HG02943 (cell line): ENCODE measurements around the gene ATP5F1B.

Source experiments
- ATAC-seq: cut with Tn5 transposase; IDR thresholded peaks from one replicate; pipeline ENCODE4 v1.9.1; 2021; ENCODE audit warnings: mild to moderate bottlenecking, low read depth, moderate library complexity; ENCODE audit not compliant: unreplicated experiment

The ATP5F1B gene

DNA sequence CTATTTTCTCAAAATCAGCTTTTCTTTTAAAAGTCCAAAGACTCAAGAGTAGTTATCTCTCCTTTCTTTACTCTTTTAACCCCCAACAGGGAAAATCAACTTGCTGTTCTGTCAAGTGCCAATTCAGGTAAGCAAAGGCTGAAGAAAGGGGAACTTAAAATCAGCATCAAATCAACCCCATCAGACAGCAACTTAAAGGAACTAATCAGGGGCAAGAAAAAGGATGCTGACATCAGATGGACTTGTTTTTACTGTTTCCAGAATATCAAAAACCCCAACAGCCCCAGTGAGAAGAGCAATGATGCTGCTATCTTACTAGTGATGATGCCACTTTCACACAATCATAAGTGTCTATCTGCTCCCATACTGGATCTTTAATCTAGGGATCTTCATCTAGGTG is 19.1 kb downstream of the ATP5F1B start:
- no peak for ATAC-seq

DNA sequence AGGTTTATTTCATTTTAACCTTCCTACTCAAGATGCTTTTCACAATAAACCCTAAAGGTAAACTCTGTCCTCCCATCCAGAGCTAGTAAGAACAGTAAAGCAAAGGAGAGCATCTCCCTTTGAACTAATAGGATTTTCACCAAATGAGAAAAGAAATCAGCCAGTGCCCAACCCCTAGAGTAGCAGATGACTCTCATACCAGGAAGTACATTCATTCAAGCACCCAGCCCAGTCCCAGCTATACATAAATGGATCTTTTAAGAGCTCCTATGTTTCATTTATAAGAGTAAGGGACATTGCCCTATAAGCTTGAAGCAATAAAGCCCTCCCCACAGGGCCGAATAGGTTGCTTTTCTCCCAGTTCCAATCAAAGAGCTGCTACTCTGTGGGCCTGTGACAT is 23.2 kb downstream of the ATP5F1B start:
- no peak for ATAC-seq

DNA sequence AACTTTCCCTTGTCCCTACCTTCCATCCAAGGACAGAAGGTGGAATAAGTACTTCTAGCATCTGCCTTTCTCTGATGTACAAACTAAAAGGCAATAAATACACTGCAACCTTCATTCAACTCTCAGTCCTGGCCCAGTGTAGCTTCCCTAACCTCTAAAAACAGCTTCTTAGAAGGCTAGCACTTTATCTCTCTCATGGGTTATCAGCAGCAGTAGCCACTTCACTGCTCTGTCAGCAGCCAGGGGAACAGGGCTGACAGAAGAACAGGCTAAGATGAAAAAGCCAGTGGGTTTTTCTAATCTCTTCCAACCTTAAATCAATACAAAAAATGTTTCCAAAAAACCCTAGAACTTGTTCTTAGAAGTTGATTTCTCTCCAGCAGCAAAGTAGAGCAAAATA is 28.9 kb downstream of the ATP5F1B start:
- no peak for ATAC-seq

DNA sequence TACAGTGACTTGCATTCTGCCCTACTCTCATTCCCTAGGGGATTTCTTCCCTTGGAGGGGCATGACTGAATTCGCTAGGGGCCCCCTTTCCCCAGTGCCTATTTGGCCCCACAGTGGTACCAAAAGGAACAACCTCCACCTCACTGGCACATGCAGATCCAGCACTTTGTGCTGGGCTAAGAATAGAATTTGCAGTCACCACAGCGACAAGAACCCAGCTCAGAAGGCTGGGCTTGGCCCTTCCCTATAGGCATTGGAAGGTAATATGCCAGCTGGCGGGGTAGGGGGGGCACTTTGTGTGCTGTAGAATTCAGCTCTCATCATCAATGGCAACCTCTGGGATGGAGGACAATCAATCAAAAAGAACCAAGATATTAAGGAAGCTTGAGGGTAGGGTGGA is 29.5 kb downstream of the ATP5F1B start:
- ATAC-seq: no peak

DNA sequence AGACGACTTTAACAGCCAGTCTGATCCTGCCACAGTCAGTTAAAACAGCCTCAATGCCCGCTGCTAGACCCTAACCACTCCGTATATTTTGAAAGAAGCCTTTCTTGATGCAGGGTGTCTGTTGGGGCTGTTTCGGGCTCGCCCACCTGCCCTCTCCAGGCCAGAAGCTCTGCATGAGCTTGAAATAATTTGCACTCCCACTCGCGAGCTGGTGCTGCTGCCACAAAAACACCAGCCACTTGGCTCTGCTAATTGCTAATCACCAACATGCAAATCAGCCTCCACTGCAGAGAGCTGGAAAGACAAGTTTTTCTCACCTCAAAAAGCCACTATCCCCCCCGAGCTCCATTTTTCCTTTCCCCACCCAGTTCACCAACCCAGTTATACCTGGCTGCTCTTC is 31.2 kb downstream of the ATP5F1B start:
- no peak for ATAC-seq

DNA sequence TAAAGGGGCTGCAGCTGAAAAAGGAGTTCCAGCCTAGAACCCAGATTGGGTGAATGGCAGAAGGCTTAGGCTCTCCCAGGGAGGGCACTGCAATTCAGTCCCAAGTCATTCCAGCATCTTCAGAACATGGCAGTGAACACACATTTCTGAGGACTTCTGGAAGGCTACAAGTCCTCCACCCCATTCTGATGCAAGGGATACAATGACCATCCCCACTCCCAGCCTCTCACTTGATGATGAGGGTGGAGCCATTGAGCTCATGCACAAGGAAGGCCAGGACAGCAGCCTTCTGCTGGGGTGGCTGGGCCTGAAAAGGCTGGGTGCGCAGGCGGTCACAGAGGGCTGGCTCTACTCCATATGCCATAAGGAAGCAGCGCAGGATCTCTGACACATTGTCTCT is 41.4 kb downstream of the ATP5F1B start:
- no peak for ATAC-seq

DNA sequence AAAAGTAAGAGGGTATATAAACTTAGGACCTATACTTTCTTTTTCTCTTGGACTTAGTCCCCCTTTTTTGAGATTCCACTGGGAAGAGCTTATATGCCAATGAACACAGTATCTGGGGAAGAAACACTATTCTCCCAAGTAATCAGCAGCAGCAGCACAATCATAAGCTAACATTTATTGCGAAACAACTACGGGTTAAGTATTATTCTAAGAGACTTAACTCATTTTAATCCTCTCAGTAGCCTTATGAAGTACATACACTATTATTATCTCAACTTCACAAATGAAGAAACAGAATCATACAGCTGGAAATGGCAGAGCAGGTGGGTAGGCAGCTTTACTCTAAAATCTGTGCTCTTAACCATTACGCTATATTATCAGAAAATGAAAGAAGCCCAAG is 43.5 kb downstream of the ATP5F1B start:
- no peak for ATAC-seq

DNA sequence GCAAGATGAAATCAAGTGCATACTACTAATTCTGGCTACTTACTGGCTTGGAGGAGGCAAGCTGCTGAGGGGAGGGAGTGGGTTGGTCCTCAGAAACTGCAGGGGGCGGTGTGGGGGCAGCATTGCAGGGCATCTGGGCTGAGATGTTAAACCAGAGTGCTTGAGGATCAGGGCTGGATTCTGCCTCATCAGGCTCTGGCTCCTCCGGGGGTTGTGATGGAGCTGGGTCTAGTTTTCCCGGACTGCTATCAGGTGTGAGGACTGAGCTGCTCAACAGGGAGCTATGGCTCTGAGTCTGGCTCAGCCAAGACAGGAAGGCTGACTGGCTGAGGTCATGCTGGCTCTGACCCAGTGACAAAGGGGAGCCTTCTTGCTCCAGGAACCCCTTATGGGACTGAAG is 44.3 kb downstream of the ATP5F1B start:
- ATAC-seq: no peak

DNA sequence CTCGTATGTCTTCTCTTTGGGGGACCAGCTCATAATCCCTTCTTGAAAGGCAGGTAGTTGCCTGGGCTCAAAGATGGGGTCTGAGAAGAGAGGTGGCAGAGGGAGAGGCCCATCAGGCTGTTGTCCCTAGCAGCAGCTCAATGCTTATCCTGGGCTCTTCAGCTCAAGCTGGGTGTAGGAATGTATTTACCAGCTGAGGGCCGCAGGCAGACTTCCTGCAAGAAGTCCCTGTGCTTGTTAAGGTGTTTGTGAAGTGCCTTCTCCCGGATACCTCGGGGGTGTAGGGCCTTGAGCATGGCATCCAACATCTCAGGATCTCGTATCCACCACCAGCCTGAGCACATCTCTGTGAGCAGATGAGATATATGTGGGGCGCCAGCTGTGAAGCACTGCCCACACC is 45.0 kb downstream of the ATP5F1B start:
- ATAC-seq: no peak

DNA sequence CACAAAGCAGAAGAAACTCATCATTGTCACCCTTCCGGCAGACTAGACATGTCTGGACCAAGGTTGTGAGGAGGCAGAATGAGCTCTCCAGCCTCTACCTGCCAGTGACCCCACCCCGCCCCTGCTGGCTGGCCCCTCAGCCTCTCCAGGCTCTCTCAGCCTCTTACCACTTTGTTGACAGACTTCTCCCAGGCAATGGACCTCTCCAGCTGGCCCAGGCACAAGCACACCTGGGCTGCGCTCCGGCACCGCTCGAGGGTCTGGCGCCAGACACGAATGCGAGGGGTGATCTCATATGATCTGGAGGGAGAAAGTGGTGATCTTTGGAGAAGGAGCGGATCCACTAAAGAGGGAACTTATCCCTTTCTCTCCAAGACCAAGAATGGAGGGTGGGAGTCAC is 46.0 kb downstream of the ATP5F1B start:
- ATAC-seq: no peak

DNA sequence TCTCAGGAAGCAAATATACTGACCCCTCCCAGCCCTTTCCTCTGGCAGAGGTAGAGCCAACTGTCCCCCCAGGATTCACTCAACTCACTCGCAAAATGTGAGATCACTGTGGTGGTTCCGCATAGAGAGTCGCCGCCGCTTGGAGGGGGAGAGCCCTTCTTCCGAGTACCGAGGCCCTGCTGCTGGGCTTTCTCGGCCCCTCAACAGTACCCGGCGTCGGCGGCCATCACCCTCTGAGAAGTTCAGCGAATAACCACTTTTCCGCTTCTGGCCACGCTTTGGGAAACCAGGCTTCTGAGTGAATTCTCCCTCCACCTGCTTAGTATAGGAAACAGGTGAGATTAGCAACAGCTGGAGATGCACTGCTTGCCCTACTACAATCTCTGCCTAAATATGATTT is 46.7 kb downstream of the ATP5F1B start:
- no peak for ATAC-seq

DNA sequence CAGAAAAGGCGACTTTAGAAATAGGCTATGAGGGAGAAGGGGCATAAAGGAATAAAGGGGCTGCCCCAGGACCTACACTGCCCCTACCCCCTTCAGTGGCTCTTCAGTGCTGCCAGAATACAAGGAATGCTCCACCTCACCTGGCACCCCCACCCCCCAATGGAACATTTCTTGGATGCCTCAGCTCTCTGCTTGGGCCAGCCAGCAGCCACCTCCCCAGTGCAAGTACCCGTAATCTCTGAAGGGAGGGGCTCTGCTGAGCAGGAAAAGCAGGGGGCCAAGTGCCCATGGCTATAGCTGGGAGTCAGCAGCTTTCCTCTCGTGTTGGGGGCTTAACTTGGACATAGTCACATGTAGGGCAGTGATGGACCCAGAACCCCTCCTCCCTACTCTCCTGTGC is 49.0 kb downstream of the ATP5F1B start:
- no peak for ATAC-seq

DNA sequence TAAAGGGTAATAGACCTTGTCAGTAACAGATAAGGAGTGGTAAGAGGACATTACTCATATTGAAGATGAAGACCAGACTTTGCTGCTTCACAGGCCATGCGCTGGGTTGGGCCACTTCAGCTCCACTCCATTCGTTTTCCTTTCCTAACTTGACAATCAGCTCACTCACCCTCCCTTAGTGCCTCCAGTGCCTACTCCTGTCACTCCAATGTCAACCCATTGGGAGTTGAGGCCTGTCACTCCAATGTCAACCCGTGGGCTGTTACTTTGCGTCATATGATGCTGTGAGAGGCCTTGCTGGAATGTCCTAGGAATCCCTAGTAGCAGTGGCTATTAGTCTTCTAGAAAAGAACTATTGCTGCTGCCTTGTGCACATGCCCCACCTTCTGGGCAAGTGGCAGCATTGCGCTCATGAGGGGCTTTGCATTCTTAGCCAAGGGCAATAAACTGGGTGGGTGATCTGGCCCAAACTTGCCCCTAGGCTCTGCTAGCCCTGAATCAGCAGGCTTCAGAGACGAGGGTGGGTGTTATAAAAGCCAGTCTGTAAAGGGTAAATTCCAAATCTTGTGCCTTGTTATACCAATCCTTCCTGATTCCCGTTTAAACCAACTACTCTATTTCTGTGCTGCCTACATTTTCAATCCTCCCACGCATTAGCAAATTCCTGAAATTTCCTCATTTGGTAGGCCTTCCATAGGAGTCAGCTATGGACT is 51.7 kb downstream of the ATP5F1B start:
- ATAC-seq: no peak

DNA sequence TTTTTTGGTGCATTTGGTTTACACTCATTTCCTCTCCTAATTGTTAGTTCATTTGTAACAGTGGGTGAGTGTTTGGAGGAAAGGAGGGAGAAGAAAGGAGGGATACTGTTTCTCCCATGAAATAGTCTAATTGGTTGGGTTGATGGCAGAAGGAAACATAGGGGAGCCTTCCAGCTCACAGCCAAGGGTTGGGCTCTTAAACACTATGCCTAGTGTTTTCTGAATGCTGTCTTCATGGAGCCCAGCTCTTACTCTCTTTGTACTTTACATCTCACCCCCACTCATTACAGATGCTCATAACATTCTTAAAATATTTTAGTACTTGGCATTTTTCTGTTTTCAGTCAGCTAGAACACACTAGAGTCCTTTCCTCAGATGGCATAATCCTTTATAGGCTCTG is 53.8 kb downstream of the ATP5F1B start:
- ATAC-seq: no peak

DNA sequence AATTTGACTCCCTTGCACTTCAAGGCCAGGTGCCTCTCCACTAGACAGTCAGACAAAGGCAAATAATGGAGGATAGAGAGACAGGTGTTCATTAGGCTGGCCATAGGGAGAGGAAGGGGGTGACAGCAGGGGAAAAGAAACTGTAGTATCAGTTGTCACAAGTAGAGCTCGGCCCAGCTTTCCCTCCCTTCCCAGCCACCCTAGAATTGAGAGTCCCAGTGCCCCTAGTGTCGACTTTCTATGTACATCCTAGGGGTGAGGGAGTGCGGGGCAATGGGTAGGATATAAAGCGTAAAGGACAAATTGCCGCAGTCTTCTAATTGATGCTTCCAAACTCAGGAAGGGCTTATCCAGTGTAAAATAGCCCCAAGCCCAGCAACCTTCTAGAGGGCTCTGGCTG is 54.7 kb downstream of the ATP5F1B start:
- ATAC-seq: no peak

DNA sequence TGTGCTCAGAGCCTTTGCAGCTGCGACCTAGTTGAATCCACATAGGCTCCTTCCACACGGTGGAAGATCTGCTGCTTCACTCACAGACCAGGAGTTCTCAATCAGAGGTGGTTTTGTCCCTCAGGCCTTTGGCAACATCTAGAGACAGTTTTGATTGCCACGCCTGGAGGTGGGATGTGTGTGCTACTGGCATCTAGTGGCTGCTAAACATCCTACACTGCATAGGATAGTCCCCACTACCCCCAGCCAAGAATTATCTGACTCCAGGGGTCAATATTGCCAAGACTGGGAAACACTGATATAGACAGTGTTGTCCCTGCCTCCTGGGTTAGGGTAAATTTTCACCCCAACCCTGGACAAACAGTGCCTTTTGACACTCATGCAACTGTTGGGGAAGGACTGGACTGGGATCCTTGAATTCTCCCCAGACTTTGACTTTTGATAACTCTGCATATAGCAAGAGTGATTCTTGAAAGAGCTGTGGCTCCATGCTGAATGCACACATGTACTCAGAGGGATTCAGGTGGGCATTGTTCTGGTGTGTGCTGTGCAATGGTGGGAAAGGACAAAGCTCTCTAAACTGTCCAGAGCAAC is 55.5 kb downstream of the ATP5F1B start:
- no peak for ATAC-seq

DNA sequence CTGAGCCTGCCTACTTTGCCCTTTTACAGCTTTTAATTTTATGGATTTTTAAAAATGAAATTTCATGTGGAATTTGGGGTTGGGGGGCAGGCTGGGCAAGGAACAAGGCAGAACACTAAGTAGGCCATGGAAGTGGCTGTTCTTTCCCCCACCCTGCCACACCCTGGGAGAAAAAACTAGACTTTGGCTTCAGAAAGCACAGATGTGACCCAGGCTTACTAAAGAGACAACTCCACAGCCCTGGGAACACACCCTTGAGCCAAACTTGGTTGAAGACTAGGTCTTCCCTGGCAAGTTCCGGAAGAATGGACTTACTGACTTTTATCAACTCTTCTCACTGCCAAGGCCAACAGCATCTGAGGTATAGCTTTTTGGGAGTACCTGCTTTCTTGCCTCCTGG is 56.0 kb downstream of the ATP5F1B start:
- ATAC-seq: no peak
